Inflammatory macrophage treated with lipopolysaccharide for 1 hour (primary cell): ENCODE data around the gene SUPT20HL1.

ENCODE experiments used
- DNase-seq, 2 donors: peaks; one replicate each; pipeline ENCODE4 v3.0.0-alpha.2; 2020 to 2022

SUPT20HL1 gene

DNA sequence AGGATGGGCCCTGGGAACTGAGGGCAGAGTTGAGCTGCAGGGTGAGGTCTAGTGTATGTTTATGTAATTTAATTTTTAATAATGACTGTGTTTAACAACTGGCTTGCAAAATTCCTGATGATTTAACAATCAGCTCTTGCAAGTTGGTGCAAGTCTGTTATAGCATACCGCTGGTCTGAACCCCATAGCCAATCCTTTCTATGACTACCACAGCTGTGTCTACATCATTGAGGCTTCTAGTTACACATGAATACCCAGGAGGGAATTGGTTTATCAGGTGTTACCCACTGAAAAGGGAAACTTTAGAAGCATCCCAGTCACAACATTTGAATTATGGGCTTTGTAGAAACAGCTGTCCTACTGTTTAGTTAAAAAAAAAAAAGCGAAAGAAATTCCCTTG, 38.3 kb downstream of the SUPT20HL1 start:
- no peak for DNase-seq

DNA sequence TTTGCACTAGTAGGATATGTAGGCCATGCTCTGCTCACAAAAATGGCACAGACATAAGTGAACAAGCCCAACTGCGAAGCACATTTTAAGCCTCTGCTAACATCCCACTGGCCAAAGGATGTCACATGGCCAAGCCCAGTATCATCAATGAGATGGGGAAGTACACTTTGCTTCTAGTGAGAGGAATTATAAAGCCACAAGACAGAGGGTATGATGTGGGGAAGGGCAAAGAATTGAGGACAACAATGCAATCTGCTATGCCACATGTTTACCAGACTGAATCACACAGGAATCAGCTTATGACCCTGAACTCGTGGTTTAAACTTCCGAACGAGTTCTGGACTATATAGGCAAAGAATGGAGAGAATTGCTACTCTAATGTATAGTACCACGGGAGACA, 39.1 kb downstream of the SUPT20HL1 start:
- DNase-seq: no peak

DNA sequence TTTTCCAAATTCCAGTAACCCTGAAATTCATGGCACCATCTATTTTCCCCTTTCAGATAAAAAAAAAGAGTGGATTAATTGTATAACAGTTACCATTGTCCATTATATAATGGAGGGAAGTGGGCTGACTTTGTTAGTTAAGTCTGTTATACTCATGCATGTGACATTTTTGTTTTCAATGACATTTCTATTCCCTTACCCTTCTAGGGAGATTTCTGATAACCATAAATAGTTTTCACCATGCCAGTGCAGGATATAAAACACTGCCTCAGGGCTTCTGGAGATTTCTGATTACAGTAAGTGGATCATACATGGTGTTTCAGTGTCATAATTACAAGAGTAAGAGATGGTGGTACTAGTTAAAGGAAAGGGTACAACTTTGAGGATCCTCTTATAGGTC, 45.5 kb downstream of the SUPT20HL1 start:
- no peak for DNase-seq
